GM19463 (cell line): ENCODE measurements around the gene FASTK.

Source experiments
- ATAC-seq: cut with Tn5 transposase; IDR thresholded peaks from one replicate; pipeline ENCODE4 v1.9.1; 2021; ENCODE audit warnings: mild to moderate bottlenecking, moderate library complexity; ENCODE audit not compliant: unreplicated experiment

The FASTK gene, protein sequence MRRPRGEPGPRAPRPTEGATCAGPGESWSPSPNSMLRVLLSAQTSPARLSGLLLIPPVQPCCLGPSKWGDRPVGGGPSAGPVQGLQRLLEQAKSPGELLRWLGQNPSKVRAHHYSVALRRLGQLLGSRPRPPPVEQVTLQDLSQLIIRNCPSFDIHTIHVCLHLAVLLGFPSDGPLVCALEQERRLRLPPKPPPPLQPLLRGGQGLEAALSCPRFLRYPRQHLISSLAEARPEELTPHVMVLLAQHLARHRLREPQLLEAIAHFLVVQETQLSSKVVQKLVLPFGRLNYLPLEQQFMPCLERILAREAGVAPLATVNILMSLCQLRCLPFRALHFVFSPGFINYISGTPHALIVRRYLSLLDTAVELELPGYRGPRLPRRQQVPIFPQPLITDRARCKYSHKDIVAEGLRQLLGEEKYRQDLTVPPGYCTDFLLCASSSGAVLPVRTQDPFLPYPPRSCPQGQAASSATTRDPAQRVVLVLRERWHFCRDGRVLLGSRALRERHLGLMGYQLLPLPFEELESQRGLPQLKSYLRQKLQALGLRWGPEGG

GRCh38 chr7:151080522-151081169 lies at the start of gene FASTK:
FASTK (minus strand) TSS chr7:151080809; CDS start chr7:151080766, 43 bp downstream.
- ATAC-seq: peak; percentile 78

- ATAC-seq: no peak
Measured at GRCh38 chr7:151129960-151130591, 49.5 kb upstream of the FASTK start.

DNA sequence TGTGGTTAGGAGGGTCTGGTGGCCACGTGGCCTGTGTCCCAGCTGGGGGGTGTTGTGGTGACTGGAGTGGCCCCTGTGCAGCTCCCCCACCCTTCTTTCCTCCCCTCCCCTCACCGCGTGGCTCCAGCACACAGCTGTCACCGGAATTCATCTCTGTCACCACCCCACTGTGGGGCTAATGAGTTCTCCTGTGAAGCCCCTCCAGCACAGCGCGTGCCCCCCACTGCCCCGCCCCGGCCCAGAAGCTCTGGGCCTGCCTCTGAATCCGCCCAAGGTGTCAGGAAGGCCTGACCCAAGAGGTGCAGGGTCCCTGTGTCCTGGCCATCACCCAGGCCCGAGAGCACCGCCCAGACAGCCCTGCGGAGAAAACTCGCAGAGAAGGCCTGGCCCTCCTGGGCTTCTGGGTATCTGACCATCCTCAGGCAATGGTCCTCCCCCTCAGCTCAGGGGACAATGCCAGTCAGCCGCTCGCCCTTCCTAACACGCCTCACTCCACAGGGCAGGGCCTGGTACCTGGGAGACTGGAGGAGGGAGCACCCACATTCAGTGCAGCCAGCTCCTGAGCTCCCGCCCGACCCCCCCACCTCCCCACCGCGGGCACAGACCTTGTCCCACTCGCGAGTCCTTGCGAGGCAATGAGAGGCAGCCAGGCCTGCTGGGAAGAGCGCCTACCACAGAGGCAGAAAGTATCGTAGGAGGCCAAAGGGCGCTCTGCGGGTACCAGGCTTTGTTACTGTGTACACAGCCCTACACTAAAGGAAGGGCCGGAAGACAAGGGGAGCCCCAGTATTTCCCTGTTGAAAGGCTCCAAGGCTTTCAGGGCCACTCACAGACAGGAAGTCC lies 48.7 kb upstream of the FASTK start:
- no peak for ATAC-seq

- ATAC-seq: no peak
Measured at GRCh38 chr7:151128716-151129115, 48.1 kb upstream of the FASTK start.

DNA sequence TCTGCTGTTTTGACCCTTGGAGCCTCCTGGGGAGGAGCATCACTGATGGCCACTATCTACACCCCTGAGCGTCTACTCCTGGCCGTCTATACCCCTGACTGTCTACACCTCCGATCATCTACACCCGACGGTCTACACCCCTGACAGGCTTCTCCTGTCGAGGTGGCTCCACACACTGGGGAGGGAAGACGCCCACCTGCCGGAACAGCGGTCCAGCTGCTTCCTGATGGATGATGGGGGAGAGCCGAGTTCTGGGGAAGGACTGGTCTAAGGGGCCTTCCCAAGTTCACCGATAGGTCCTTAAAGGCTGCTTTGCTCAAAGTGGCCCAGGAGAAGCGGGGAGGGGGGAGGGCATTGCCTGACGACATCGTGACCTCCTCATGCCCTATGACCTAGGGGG lies 47.5 kb upstream of the FASTK start:
- ATAC-seq: no peak

DNA sequence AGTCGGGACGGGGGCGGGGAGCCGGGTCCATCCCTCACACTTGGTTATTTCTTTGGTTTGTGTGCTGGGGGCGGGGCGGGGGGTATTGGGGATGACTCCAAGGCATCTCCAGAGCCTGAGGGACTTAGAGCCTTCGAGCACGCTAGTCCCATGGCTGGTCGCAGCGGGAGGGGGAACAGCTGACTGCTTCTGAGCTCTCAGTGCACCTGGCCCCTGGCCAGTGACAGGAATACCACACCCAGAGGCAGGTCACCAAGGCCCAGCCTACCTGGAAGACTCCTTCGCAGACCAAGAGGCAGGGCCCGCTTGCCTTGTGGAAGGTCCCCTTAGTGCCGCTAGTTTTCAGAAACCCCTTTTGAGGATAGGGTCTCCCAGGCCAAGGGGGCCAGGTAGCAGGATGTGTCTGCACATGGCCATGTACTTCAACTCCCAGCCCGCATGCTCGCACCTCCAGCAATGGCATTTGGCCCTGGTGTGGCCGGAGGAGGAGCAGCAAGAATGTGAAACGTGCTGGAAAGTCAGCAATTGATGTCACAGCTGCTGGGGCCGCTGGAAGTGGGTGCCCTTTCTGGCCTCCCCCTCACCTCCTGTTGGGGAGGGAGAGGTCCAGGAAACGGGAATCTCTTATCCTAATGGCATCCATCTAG lies 46.0 kb upstream of the FASTK start:
- no peak for ATAC-seq

- ATAC-seq: no peak
Measured at GRCh38 chr7:151125846-151126481, 45.4 kb upstream of the FASTK start.

DNA sequence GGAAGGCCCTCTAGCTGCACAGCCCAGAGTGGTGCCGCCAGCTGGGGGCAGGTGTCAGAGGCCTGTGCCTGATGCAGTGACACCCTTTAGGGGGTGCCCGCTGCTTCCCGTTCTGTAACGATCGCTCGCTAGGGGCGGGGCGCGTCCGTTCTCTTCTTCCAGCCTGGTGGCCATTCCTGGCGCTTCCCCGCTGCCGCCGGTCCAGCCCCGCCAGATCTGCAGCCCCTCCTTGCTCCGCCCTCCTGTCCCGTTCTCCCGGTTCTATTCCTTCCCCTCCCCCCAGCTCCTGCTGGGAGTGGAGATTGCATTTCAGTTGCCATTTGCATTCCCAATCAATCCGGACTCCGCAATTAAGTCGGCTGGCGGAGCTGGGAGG lies 44.8 kb upstream of the FASTK start:
- no peak for ATAC-seq

DNA sequence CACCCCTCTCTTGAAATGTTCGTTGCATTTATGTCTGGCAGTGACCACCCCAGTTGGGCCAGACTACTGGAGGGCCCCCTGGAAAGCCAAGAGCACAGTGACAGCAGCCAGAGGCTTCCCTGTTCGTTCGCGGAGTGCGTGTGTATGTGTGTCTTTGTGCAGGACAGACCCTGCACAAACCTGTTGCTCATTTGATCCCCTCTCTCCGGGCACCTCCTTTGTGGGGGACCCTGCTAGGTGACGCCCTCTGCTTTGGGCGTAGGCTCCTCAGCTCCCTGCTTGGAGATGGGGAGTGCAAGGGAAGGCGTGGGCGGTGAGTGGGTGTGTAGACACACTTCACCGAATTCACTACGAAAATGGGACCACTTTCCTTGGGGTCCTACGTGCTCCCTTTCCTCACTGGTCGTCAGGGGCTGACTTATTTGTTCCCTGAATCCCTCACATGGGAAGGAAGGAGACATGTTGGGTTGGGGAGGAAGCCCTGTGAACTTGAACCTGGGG lies 44.3 kb upstream of the FASTK start:
- no peak for ATAC-seq

- no peak for ATAC-seq
Measured at GRCh38 chr7:151124481-151124880, 43.9 kb upstream of the FASTK start.

DNA sequence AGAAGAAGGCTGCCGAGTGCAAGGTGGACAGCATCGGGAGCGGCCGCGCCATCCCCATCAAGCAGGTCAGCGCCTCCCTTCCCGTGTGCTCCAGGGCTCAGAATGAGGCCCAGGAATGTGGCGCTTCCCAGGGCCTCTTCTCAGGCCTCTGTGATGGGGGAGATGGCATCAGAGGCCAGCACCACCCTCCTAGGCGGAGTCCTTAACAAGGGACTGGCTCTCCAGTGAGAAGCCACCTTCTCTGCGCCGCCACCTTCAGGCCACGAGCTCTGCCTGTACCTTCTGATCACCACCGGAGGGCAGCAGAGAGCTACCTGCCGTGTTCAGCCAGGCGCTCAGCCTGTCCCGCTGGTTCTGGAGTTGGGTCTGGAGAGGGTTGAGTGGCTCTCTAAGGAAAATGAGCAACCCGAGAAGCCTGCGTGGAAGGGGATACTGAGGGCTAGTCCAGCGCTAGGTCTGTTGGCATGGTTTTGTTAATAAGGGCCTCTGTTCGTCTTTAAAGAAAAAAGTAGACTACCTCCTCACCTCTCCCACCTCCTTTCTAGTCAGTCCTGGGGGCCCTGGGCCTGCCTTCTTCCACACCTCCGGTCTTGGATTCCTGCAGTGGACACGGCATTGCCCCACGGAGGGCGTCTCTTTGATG lies 43.3 kb upstream of the FASTK start:
- ATAC-seq: peak; percentile 95

DNA sequence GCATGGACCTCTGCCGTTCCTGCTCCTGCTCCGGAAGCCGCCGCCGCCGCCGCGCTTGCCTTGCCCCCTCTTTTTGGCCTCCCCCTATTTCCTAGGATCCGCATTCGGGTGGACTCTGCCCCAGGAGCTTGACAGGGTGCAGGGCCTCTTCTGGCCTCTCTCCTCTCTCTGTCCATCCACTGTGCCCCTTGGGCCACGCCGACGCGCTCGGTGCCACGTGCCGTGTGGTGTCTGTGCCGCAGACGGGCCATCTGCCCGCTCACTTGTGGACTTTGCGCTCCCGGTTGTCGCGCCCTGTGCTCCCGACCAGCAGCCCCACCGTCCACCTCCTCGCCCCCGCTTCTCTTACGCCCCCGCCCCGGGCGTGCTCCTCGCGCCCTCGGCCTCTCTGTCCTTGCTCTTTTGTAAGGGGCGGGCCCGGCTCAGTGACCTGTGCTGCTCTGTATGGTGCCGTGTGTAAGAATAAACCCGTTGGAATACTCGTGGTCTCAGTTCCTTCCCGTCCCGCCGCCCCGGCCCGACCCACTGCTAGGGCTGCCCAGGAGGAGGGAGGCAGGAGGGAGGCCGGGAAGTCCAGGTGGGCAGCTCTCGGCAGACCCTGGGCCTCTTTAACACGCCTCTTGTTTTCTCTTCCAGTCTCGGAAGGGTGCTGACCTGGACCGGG lies 42.7 kb upstream of the FASTK start:
- no peak for ATAC-seq

GRCh38 chr7:151122796-151123157 lies 42.2 kb upstream of the FASTK start:
- no peak for ATAC-seq

- no peak for ATAC-seq
Measured at GRCh38 chr7:151122276-151122675, 41.7 kb upstream of the FASTK start.

DNA sequence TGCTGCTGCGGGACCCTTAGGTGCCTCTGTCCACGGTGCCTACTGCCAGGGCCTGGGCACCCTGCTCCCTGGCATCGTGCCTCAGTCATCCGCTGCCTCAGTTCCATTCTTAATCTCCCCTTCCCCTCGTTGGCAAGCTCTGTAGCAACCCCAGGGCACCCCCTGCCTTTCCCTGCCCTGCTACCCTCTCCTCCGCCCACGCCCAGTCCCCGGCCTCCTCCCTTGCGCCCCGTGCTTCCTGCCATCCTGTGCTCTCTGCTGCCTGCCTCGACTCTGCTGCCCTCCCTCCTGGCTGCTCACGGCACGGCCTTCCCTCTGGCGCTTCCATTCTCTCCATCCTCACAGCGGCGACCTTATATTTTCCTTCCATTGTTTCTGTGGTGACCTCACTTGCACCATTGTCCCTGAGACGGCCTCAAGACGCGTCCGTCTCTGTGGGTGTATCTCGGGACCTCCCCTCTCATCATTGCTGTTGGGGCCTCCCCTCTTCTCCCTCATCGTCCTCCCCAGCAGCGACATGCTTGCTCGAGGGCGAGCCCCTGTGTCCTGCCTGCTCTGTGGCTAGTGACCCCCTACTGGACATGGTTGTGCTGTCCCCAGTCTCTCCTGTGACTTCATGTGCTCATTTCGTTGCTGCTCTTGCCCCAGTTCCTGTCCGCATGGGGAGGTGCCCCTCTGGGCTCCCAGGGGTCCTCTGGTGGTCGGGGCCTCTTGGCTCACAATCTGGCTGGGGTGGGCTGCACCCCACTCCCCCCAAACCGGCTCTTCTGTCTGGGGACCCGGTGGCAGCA lies 41.0 kb upstream of the FASTK start:
- ATAC-seq: no peak

GRCh38 chr7:151120896-151121295 lies 40.3 kb upstream of the FASTK start:
- no peak for ATAC-seq

DNA sequence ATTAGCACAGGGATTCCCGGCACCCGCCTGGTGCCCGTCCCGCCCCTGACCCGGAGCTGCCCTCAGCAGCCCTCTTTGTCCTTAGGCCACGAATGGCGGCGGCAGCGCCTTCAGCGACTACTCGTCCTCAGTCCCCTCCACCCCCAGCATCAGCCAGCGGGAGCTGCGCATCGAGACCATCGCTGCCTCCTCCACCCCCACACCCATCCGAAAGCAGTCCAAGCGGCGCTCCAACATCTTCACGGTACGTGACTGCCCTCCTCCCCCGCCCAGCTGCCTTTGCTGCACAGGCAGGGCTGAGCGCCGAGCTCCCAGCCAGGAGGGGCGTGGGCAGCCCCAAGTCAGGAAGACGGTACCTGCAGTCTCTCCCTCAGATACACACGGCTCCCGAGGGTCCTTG lies 39.3 kb upstream of the FASTK start:
- no peak for ATAC-seq

DNA sequence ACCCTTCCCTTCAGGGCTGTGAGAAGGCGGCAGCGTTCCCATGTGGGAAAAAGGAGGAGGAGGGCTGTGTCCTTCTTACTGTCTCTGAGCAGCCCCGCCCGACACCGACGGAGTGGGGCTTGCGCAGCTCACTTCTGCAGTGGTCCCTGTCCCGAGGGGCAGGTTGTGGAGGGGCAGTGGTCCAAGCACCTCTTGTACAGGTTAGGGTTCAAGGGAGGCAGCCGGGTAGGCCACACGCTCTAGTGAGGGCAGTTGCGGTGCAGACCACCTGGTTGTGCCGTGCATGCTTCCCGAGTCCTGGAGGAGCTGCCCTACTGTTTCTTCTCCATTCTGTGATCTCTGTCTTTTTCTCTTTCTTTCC lies 38.4 kb upstream of the FASTK start:
- no peak for ATAC-seq
